Panc1 (cell line): ENCODE results near the gene TBCE. TPM values are rescaled to one million over a fixed set of nuclear protein-coding genes. Genes with fewer than 3 reads are reported as not detected.

Experiments
- ATAC-seq: fragments of 200-7000 bp; cut with Tn5 transposase; 2 replicates; pipeline ENCODE4 v1.9.1; 2020; ENCODE audit warnings: mild to moderate bottlenecking, moderate library complexity
- BruUV-seq: library from RNA; stranded (reverse); fragments of 400-500 nt; replicated peaks from 2 replicates; lab custom pipeline; 2021; lab: Mats Ljungman, UMichigan
- CTCF ChIA-PET: fragments of 300-600 bp; sonication (Branson Sonifier 250); formaldehyde crosslinking; loops from one replicate; lab custom pipeline; 2022; ENCODE audit warnings: antibody characterized with exemption; lab: Charles Lee
- POLR2A ChIA-PET: fragments of 300-600 bp; sonication (Branson Sonifier 250); formaldehyde crosslinking; loops from one replicate; lab custom pipeline; 2022; ENCODE audit warnings: antibody characterized with exemption; lab: Charles Lee
- DNase-seq: peaks from one replicate; pipeline ENCODE4 v3.0.0-alpha.2; 2010; ENCODE audit warnings: low read depth, low spot score
- H3K27ac ChIP-seq: 2 replicates; pipeline ENCODE4 v1.5.1; 2011; ENCODE audit warnings: mild to moderate bottlenecking, low read length, inconsistent platforms
- H3K27me3 ChIP-seq: fragments of 200-500 bp; sonication (Bioruptor generic); 2 replicates; pipeline ENCODE4 v1.6.0; 2014; ENCODE audit warnings: low read length, inconsistent platforms; ENCODE audit not compliant: control insufficient read depth, insufficient read depth
- H3K36me3 ChIP-seq: fragments of 200-500 bp; sonication (Bioruptor generic); 2 replicates; pipeline ENCODE4 v1.5.1; 2014; ENCODE audit warnings: inconsistent platforms, mild to moderate bottlenecking, low read length, moderate library complexity; ENCODE audit not compliant: control insufficient read depth, insufficient read depth
- H3K4me1 ChIP-seq: 2 replicates; pipeline ENCODE4 v1.5.1; 2011; ENCODE audit warnings: inconsistent platforms, mild to moderate bottlenecking, low read length, moderate library complexity; ENCODE audit not compliant: control insufficient read depth, insufficient read depth
- H3K4me3 ChIP-seq, 2 experiments: 2 replicates each; pipeline ENCODE4 v1.5.1; 2011 to 2012; ENCODE audit warnings: low read depth in 2 of 2, low read length in 2 of 2, mild to moderate bottlenecking in 2 of 2, inconsistent platforms in 1 of 2, moderate library complexity in 1 of 2
- H3K9me3 ChIP-seq: fragments of 200-500 bp; sonication (Bioruptor generic); 2 replicates; pipeline ENCODE4 v1.5.1; 2014; ENCODE audit warnings: low read depth, mild to moderate bottlenecking, inconsistent platforms, low read length, moderate library complexity; ENCODE audit not compliant: control insufficient read depth, insufficient read depth
- CTCF ChIP-seq: fragments of 450-650 bp; IDR thresholded peaks from 2 replicates; pipeline ENCODE4 v1.5.1; 2017; ENCODE audit warnings: mild to moderate bottlenecking
- REST ChIP-seq, 2 experiments: IDR thresholded peaks; 2 replicates each; pipeline ENCODE4 v1.6.1; 2011 to 2012; ENCODE audit warnings: low read depth in 2 of 2, control low read depth in 1 of 2, low read length in 1 of 2, mild to moderate bottlenecking in 1 of 2, moderate library complexity in 1 of 2; ENCODE audit not compliant: insufficient read depth in 1 of 2
- SIN3A ChIP-seq: IDR thresholded peaks from 2 replicates; pipeline ENCODE4 v1.6.1; 2012; ENCODE audit warnings: low read depth, mild to moderate bottlenecking, low read length, moderate library complexity, borderline replicate concordance; ENCODE audit not compliant: insufficient read depth
- TCF7L2 ChIP-seq: IDR thresholded peaks from 2 replicates; pipeline ENCODE4 v1.6.1; 2011; ENCODE audit warnings: mild to moderate bottlenecking, low read depth, low read length, inconsistent platforms
- in situ Hi-C: cut with HindIII; loops from 2 replicates; pipeline ENCODE4 v1.10.0; 2016; ENCODE audit warnings: low sequenced_read_pairs, low pct_unique_long_range_greater_than_20kb
- intact Hi-C: fragments of 100-400 bp; cut with micrococcal nuclease; formaldehyde crosslinking; loops from one replicate; pipeline ENCODE4 v1.10.0; 2022; ENCODE audit not compliant: unreplicated experiment
- total RNA-seq: library from RNA; stranded (reverse); gene quantifications from one replicate; pipeline ENCODE4 v1.2.1, GENCODE V29; 2021; ENCODE audit not compliant: unreplicated experiment

Gene TBCE
- total RNA-seq, 1 experiment from 2014 or later: 72.0 TPM

- Histone ChIP-seq H3K9me3 (no peaks in the 10 kb centered on the region), H3K36me3 (peaks cover 16% of the 10 kb centered on the region), H3K27ac (peak overlapping the region; percentile 93), H3K4me3 (peak overlapping the region; percentile 94 to 95), H3K27me3 (no peaks in the 10 kb centered on the region), H3K4me1 (peaks cover 12% of the 10 kb centered on the region; the same call in 1 of the 2 replicates)
- in situ Hi-C loops: no loop called here
- TF ChIP-seq CTCF: no peak
- no peak for TF ChIP-seq TCF7L2
- TF ChIP-seq SIN3A: no peak
- TF ChIP-seq REST (IDR thresholded peaks at IDR 0.05; ENCODE audit: insufficient read depth in 1 of 2, low read depth in 2 of 2, low read length in 1 of 2): no peak
- ChIA-PET POLR2A (interaction anchor here (0.7 kb wide), 1 partner anchor 46 kb away, joined by 7 read pairs; no protein-coding TSS in a partner anchor), CTCF (no interaction called here)
- no peak for ATAC-seq
- intact Hi-C loops: loop anchor here (5.0 kb wide), 1 partner anchor 74 kb away; no protein-coding TSS in a partner anchor
- DNase-seq: no peak
- BruUV-seq: no TSS peak
Observed at GRCh38 chr1:235325854-235326253, 41.4 kb upstream of the TBCE start.

GRCh38 chr1:235326719-235327558, 40.3 kb upstream of the TBCE start:
- in situ Hi-C loops (no loop called here), intact Hi-C loops (loop anchor here (5.0 kb wide), 1 partner anchor 75 kb away; no protein-coding TSS in a partner anchor)
- Histone ChIP-seq H3K27ac (peak overlapping the region; percentile 93), H3K27me3 (no peaks in the 10 kb centered on the region), H3K4me3 (peak overlapping the region; percentile 94 to 95), H3K36me3 (peaks cover 16% of the 10 kb centered on the region), H3K9me3 (no peaks in the 10 kb centered on the region), H3K4me1 (peaks cover 20% of the 10 kb centered on the region)
- no TSS peak for BruUV-seq
- ATAC-seq (peak; percentile 4), DNase-seq (no peak)
- no peak for TF ChIP-seq REST (IDR thresholded peaks at IDR 0.05; ENCODE audit: insufficient read depth in 1 of 2, low read depth in 2 of 2, low read length in 1 of 2)
- TF ChIP-seq SIN3A: peak; percentile 71; the same call in 1 of the 2 replicates
- CTCF ChIA-PET: no interaction called here
- POLR2A ChIA-PET: interaction anchor here (0.6 kb wide), 1 partner anchor 19 kb away, joined by 11 read pairs; no protein-coding TSS in a partner anchor
